ENCODE results near the gene EFNA5. TPM values are rescaled to one million over a fixed set of nuclear protein-coding genes. Genes with fewer than 3 reads are reported as not detected.

EFNA5 gene
- total and polyA plus RNA-seq, 10 of the 15 experiments (the other 5 are each of a cell fraction or from before 2014, with no cell fraction given): 0.19 to 12.6 (median 3.9) TPM

DNA sequence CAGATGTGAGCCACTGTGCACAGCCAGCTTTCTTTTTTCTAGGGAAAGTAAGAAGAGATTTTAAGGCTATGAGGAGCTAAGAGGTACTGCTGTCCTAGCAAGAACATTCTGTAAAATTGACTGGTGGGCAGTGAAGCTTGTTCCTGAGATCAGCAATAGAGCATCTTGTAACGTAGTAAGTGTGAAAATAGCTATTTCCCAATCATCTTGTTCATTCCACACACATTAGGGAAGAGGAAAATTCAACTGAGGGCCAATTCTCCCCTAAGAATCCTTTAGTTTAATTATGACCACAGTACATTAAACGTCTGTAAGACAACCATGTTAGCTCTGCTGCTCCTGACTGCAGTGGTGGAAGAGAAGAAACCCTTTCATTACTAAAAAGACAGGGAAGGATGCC lies 246.2 kb downstream of the EFNA5 start:
- BruUV-seq (replicated peaks): no TSS peak
- no peak overlapping the region for H3K4me2 ChIP-seq (ENCODE audit: control insufficient read depth, insufficient read depth)

More for the DNA sequence above, 246.2 kb downstream of the EFNA5 start:
- H3K27ac ChIP-seq (ENCODE audit: control insufficient read depth, insufficient read depth): no peak overlapping the region
- FAIRE-seq (no peak), DNase-seq (ENCODE audit: low read depth, low spot score) (no peak), ATAC-seq (no peak)
- no peak overlapping the region for H3K9ac ChIP-seq (ENCODE audit: control insufficient read depth, insufficient read depth, low read length)
- no peak overlapping the region for H2AFZ ChIP-seq (ENCODE audit: control insufficient read depth, low read depth, low read length)
- no peaks in the 10 kb centered on the region for H3K9me3 ChIP-seq (replicated peaks; ENCODE audit: control insufficient read depth, insufficient read depth, low read length)
- TF ChIP-seq CHD1 (IDR thresholded peaks at IDR 0.05; ENCODE audit: low read depth, low read length) (no peak), YBX1 (IDR thresholded peaks at IDR 0.05) (no peak), POLR2AphosphoS2 (IDR thresholded peaks at IDR 0.05; ENCODE audit: low read depth, low read length) (no peak), ZNF24 (IDR thresholded peaks at IDR 0.05) (no peak), NBN (IDR thresholded peaks at IDR 0.05) (no peak), RAD51 (IDR thresholded peaks at IDR 0.05) (no peak), ZNF217 (IDR thresholded peaks at IDR 0.05) (no peak), ZNF207 (IDR thresholded peaks at IDR 0.05; ENCODE audit: borderline replicate concordance) (no peak), RCOR1 (conservative IDR thresholded peaks at IDR 0.05; ENCODE audit: low read depth, low read length) (no peak), ATF7 (IDR thresholded peaks at IDR 0.05; ENCODE audit: low read depth) (no peak), BMI1 (IDR thresholded peaks at IDR 0.05; ENCODE audit: borderline replicate concordance) (no peak), CHD4 (IDR thresholded peaks at IDR 0.05) (no peak)
- TF ChIP-seq, protein P1, sequence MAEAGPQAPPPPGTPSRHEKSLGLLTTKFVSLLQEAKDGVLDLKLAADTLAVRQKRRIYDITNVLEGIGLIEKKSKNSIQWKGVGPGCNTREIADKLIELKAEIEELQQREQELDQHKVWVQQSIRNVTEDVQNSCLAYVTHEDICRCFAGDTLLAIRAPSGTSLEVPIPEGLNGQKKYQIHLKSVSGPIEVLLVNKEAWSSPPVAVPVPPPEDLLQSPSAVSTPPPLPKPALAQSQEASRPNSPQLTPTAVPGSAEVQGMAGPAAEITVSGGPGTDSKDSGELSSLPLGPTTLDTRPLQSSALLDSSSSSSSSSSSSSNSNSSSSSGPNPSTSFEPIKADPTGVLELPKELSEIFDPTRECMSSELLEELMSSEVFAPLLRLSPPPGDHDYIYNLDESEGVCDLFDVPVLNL (IDR thresholded peaks at IDR 0.05; ENCODE audit: low read depth, low read length): no peak
- TF ChIP-seq, protein P2, sequence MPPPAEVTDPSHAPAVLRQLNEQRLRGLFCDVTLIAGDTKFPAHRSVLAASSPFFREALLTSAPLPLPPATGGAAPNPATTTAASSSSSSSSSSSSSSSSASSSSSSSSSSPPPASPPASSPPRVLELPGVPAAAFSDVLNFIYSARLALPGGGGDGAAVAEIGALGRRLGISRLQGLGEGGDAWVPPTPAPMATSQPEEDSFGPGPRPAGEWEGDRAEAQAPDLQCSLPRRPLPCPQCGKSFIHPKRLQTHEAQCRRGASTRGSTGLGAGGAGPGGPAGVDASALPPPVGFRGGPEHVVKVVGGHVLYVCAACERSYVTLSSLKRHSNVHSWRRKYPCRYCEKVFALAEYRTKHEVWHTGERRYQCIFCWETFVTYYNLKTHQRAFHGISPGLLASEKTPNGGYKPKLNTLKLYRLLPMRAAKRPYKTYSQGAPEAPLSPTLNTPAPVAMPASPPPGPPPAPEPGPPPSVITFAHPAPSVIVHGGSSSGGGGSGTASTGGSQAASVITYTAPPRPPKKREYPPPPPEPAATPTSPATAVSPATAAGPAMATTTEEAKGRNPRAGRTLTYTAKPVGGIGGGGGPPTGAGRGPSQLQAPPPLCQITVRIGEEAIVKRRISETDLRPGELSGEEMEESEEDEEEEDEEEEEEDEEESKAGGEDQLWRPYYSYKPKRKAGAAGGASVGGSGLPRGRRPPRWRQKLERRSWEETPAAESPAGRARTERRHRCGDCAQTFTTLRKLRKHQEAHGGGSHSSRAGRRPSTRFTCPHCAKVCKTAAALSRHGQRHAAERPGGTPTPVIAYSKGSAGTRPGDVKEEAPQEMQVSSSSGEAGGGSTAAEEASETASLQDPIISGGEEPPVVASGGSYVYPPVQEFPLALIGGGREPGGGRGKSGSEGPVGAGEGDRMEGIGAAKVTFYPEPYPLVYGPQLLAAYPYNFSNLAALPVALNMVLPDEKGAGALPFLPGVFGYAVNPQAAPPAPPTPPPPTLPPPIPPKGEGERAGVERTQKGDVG (CRISPR knock-in tag; IDR thresholded peaks at IDR 0.05): no peak
- TF ChIP-seq, protein P3, sequence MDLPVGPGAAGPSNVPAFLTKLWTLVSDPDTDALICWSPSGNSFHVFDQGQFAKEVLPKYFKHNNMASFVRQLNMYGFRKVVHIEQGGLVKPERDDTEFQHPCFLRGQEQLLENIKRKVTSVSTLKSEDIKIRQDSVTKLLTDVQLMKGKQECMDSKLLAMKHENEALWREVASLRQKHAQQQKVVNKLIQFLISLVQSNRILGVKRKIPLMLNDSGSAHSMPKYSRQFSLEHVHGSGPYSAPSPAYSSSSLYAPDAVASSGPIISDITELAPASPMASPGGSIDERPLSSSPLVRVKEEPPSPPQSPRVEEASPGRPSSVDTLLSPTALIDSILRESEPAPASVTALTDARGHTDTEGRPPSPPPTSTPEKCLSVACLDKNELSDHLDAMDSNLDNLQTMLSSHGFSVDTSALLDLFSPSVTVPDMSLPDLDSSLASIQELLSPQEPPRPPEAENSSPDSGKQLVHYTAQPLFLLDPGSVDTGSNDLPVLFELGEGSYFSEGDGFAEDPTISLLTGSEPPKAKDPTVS (IDR thresholded peaks at IDR 0.05; ENCODE audit: low read depth, low read length): no peak
- ChIA-PET CTCF (interaction anchor here (0.8 to 1.1 kb wide), 3 partner anchors 9 to 176 kb away, joined by 3 to 6 read pairs (median 3); no protein-coding TSS in a partner anchor), POLR2A (interaction anchor here (0.6 to 1.2 kb wide), 5 partner anchors 13 to 138 kb away, joined by 3 to 4 read pairs (median 3); no protein-coding TSS in a partner anchor), RAD21 (ENCODE audit: unreplicated experiment) (interaction anchor here (0.6 to 1.5 kb wide), 3 partner anchors 10 to 146 kb away, joined by 3 to 7 read pairs (median 4); no protein-coding TSS in a partner anchor), SMC1A (ENCODE audit: uncharacterized antibody, unreplicated experiment) (interaction anchor here (0.8 to 3.2 kb wide), 15 partner anchors 11 to 147 kb away, joined by 3 to 17 read pairs (median 3); no protein-coding TSS in a partner anchor)
- H3K36me3 ChIP-seq (ENCODE audit: control insufficient read depth in 2 of 2, insufficient read depth in 2 of 2, low read length in 1 of 2): no peaks in the 10 kb centered on the region
- H3K79me2 ChIP-seq (ENCODE audit: control insufficient read depth, insufficient read depth, low read length): peaks cover 1% of the 10 kb centered on the region
- intact Hi-C loops (cut with micrococcal nuclease; ENCODE audit: unreplicated experiment) (no loop called here), in situ Hi-C loops (cut with MboI) (no loop called here)
- H3K4me1 ChIP-seq (ENCODE audit: control insufficient read depth, insufficient read depth, low read length): no peaks in the 10 kb centered on the region
- no peak overlapping the region for H3K4me3 ChIP-seq
- H3K27me3 ChIP-seq (replicated peaks in 1 of 2; ENCODE audit: control insufficient read depth in 2 of 2, insufficient read depth in 2 of 2, low read length in 1 of 2): no peaks in the 10 kb centered on the region; a peak in 1 of 4 replicates
- H4K20me1 ChIP-seq (ENCODE audit: control insufficient read depth, insufficient read depth): no peaks in the 10 kb centered on the region
- WGBS (ENCODE audit: insufficient coverage, insufficient replicate concordance, low lambda C conversion rate, missing lambda C conversion rate): 8% methylated on average over 2 of the region's 2 CpGs
